ENCODE results near the gene HPF1.
"Not testable (repeated sequence)": the region's sequence is repeated elsewhere in the genome, so short reads cannot be mapped to it uniquely, and the experiment has no call there.

Gene HPF1

DNA sequence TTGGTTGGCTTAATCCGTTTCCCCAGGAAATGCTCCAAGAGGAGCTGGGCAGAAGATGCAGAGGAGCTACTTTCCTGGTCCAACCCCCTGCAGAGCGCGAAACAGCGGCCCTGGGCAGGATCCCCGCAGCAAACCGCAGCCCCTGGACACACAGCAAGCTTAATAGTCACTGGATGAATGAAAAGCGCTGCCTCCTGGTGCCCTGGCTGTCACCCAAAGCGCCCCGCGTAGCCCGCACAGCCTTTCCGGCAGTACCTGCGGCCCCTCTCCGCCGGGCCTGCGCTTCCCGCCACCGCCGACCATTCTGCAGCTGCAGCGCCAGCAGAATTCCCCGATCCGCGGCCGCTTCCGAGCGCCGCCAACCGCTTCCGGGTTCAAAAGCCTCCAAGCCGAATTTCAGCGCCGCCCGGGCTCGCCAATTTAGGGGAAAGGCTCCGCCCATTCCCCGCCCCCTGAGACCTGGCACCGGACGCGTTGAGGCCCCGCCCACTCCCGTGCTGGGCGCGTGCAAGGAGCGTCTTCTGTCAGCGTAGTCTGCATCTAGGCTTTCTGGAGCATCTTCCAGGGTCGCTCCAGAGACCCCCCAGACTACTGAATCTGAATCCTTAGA lies at the start of gene HPF1:
Gene HPF1, minus strand, starts transcription at position 370 of the 610 bp plus-strand sequence. Its CDS starts 67 bp downstream, at position 303.
- DNase-seq: peak; percentile 77

- DNase-seq: not testable (repeated sequence)
These were observed 49.0 kb upstream of the HPF1 start for GRCh38 chr4:169806770-169807169.

DNA sequence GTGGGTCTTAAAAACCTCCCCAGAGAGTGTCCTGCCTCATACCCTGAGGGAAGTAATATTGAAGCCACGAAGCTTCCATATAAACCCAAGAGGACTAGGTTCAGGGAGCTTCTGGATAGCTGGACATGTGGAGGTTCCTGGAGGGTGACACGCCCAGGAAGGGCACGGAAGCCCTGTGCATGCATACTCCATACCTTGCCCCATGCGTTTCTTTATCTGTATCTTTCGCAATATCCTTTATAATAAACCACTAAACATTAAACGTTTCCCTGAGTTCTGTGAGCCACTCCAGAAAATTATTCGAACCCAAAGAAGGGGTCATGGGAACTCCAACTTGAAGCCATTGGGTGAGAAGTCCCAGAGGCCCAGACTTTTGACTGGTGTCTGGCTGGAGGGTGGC lies 45.7 kb upstream of the HPF1 start:
- DNase-seq: no peak

DNA sequence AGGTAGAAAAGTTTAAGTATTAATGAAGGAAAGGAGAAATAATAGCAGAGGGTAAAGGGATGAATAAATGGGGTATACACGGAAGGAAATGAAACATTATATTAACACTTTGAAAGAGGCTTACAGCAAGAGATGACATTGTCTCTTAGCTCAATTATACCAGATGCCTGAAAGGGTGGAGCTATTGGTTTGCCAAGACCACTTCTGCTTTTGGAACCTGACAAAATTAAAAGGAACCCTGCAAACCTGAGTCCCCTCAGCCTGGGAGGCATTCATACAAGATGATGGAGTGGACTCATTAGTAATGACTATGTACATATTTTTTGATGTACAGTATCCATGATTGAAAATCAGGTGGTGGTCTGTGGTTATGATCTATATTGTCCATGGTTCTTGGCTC lies 45.1 kb upstream of the HPF1 start:
- DNase-seq: no peak

- DNase-seq: no peak
These were observed 42.8 kb upstream of the HPF1 start for GRCh38 chr4:169800541-169800940.

DNA sequence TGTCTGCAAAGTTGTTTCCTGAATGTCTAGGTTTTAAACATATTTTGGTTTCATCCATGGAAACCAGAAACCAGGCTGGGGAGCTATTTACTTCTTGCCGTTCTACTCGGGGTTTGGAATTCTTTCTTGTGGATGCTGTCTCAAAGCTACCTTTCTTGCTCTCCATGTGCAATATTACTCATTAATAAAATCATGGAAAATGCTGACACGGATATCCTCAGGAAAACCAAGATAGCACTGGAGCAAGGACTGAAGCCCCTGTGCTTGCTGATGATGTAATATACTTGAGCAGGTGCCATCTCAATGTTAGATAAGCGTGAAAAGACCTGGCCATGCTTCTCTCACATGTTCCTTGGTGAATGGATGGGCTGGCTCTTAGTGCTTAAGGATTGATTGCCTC lies 41.5 kb upstream of the HPF1 start:
- no peak for DNase-seq

- no peak for DNase-seq
These were observed 37.8 kb upstream of the HPF1 start for GRCh38 chr4:169795585-169795984.

DNA sequence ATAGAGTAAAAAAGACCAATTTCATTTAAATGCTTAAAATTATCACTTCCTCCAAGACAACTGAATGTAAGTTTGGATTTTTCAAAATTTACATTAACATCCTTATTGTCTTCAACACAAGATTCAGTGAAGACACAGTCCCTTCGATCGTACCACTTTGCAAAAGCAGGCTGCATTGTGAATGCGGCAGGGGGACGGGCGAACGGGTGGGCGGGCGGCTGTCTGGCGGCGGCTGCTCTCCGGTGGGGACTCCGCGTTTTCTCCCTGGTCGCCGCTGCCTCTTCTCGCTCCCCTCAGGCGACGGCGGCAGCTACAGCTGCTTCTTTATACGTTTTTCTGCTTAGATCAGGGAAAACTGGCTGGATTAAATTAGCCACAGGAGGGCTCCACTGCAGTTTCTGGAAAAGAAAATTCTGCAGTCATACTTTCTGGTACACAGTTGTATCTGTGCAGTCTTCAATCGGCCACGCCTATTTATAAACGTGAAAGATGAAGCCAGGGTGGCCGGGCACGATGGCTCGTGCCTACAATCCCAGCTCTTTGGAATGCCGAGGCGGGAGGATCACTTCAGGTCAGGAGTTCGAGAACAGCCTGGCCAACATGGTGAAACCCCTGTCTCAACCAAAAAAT lies 33.9 kb upstream of the HPF1 start:
- DNase-seq: peak; percentile 44

- no peak for DNase-seq
These were observed 33.3 kb upstream of the HPF1 start for GRCh38 chr4:169791062-169791461.

DNA sequence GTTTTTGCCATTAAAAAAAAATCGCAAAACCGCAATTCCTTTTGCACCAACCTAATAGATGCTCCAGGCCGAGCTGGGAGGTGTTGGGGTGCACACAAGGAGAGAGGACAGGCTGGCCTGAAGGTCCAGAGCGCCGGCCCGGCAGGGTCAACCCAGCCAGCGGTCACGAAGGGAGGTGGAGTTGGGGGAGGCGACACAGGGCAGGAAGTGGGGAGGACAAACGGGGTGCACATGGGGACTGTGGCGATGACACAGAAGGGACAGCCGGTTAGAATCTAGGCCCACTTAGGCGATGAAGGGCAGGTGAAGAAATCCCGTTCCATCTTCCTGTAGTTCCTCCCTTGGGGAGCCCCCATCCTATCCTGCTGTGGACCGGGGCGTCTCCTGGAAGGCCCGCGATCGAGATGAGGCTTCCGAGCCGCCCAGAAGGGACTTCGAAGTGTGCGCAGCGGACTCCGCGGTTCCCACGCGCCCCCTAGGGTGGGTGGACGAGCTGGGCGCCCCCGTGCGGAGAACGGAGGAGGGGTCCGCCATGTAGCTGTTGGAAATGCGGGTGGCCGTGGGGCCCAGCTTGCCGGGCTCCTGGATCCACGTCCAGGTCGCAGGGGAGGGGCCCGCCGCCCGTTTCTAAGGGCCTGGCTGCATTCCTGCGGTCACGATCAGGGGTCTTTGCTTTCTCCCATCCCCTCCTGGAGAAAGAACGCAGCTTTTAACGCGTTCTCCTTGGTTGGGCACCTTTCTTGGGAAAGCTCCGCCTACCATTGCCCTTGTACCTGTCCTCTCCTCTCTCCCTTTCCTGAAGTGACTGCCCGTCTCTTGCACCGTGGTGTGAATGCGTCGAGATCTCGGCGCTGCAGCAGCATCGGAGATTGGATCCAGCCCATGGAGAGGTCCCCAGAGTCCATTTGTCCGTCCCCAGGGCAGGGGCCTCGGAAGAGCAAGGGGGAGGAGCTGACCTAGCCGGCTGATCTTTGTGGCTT lies 17.0 kb upstream of the HPF1 start:
- no peak for DNase-seq

- DNase-seq: no peak
These were observed 16.1 kb upstream of the HPF1 start for GRCh38 chr4:169773889-169774288.

- not testable (repeated sequence) for DNase-seq
These were observed 13.9 kb upstream of the HPF1 start for GRCh38 chr4:169771556-169772080.

DNA sequence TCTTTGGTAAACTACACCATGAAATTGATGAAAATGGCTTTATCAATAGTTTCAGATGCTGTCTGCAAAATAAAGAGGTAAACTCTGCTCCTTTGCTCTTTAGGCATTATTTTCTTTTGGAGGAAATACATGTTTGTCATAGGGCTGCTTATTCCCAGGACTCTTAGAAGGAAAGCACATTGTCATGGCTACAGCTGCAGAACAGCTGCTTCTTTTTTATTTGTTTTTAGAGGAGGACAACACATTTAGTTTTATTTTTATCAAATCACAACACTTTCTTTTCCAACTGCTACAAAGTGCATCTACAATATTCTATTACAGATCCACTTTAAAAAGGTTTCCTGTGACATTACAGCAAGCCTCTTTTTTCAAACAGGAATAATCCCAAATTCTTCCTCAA lies 12.7 kb upstream of the HPF1 start:
- DNase-seq: no peak

DNA sequence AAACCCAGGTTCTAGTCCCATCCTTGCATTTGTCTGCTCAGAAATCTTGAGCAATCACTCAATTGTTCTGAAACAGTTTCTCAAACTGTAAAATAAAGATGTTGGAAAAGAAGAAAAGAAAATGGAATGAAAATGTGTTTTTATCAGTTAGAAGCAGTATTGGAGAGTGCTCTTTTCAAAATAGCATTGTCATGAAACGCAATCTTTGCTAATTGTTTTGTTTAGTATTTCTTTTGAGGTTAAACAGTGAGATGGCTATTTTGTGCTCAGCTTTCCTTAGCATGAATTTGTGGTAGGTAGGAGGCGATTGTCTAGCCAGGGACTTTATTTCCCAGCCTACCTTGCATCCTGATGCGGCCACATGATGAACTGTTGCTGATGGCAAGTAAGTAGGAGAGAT lies 10.6 kb upstream of the HPF1 start:
- no peak for DNase-seq

DNA sequence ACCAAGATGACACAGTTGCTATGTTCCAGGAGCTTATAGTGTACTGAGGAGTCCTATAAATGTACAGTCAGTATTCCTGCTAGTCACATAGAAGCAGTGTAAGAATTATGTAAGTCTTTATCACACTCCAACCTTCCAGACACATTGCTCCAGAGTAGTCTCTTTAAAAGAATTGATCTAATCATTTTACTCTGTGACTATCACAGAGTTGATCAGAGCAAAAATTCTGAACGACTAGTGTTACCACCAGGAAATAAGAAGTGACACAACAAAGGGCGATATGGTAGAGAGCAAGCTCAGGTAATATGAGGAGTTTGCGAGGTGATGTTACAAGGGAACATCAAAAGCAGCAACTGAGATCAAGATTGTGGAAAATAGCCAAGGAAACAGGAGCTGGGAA lies 9.0 kb upstream of the HPF1 start:
- DNase-seq: no peak

DNA sequence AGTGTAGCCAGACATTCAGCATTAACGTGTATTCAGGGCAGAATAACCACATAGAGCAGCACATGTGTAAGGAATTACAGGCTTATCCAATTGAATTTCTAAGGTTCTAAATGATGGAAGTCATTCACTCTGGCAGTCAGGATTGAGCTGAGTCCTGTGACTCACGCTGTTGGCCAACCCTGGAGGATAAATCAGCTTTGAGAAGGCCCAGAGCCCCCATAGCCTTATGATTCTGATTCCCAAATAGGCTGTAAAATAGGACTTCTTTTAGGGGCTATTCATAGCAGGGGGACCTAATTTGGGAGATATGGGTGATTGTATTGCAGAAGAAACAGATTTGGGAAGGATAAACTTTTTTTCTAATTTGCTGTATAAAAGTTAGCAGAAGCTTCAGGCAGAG lies 8.1 kb upstream of the HPF1 start:
- no peak for DNase-seq

GRCh38 chr4:169761846-169762245 lies 4.1 kb upstream of the HPF1 start:
- no peak for DNase-seq

DNA sequence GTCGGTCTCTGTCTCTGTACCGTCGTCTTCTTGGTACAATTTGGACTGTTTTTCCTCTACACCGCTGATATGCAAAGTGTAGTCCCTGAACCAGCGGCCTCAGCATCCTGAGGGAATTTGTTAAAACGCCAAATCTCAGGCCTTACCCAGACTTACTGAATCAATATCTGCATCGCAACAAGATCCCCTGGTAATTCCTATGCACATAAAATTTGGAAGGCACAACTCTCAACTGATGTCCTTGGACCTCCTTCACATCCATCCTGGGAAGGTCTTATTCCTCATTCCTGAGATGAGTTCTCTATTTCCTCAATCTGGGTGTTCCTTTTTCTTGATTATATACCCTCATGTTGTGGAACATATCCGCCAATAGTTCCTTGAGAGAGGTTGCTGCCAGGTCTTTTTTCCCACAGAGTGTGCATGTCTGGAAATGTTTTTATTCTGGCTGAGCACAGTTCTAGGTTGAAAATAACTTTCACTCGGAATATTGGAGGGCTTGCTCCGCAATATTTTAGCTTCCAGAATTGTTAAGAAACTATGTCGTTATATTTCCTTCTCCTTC lies 738 bp upstream of the HPF1 start:
- DNase-seq: no peak

DNA sequence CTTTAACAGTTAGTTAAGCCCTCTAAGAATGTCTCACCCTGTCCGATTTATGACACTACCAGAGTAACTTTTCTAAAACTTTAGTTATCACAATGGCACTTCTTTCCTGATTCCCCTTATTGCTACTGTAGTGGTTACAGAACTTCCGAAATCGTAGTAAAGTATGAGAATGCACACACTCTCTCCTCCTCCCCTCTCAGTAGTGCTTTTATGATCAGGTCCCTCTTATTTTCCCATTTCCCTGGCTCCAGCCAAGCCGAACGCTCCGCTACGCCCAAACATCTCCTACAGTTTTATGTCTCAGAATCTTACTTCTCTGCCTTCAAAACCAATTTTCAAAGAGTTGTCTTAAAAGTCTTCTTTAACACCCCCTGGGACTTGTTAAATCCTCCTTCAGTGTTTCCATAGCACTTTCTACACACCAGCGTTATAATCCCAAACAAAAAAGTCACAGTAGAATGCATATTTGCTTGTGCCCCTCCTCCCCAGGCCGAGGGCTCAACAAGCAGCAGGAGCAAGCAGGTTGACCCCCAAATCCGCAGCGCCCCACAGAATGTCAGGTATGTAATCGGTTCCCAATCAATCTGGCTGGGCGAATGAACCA lies 671 bp downstream of the HPF1 start:
- no peak for DNase-seq

DNA sequence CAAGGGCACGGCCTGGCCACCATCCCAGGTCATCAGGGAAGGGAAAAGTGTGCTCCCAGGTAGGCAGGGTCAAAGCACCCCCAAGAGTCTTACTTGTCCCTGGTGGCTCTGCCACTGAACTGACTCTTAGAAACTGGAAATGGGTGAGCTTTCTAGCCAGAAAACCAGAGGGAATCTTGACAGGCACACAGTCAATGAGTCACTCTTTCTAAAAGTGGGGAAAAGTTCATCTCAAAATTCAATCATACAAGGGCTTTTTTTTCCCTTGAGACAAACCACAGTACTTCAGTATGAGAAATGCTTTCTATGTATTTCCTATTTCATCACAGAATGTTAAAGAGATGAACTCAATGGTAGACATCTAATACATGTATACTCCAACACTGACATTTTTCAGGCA lies 12.5 kb downstream of the HPF1 start:
- no peak for DNase-seq

DNA sequence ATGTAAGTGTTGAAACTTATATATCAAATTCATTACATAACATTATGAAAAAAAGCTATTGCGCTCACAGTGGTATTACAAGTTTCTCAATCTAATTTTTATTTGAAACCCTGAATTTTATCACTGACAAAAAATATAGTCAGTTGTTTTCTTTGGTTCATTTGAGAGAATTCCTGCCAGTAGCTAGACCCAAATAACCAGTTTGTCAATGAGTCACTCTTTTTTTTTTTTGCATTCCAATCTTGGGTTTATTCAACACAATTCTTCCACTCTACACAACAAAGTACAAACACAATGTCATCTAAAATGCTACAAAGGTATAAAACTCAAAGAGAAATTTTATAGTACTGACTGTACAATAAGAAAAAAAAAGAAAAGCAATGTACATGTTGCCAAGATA lies 13.1 kb downstream of the HPF1 start:
- DNase-seq: no peak

DNA sequence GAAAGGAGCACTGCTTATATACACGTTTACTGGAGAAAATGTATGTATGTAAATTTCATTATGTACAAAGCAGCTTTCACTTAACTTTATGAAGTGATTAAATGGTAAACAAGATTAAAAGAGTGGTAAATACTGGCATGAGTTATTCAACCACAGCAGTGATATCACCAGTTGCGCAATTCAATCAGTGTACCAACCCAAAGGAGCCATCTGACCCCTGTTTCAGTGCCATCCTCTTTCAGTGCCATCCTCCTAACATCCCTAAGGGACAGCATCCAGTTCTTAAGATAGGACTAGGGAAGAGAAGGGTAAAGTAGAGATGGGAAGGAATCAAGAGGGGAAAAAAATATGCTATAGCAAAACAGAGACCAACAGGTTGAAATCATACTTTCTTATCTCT lies 16.2 kb downstream of the HPF1 start:
- no peak for DNase-seq

GRCh38 chr4:169738604-169739003 lies 19.1 kb downstream of the HPF1 start:
- DNase-seq: not testable (repeated sequence)

All from NCI-H510A treated with DMSO at 0.1 percent for 48 hours (cell line).